ENCODE measurements around the gene HOXA9.

DNA sequence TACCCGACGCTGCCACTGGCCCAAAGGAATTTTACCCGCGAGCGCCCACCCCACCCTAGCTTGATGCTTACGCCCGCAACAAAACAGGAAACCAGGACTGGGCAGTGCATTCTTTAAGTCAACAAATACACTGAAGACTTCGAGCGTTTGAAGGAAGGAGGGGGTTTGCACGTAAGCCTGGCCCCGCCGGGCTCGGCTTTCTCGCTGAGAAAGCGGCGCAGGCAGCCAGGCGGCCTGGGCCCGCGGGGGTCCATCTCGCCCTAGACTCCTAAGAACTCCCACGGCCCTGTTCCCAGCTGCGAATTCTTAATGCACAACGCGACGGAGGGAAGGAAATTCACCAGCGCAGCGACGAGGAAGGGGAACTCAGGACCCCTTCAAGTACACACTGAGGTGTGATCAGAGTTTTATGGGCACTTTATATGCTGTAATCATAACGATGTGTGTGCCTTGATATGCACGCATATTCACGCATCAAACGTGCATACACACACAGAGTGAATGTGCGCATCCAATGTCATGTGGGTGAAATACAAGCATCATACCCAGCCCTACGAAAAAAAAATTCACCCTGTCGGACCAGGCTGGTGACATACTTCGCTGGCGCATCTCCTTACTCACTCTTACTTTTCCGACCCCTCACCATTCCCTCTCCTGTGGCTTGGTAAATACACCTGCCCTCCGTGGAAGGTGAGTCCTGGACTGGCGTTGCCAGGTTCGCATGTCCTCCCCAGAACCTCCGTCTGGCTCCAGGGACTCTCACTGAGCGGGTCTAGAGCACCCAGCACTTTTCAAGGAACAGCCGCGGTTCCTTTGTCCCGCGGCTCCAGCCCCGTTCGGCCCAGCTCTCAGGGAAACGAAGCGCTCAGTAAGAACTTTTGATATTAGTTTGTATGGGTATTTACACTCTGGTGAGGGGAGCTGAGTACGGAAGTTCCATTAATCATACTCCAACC, 40.3 kb upstream of the HOXA9 start:
- TF ChIP-seq CTCF (IDR thresholded peaks at IDR 0.05), result no peak
- no peak for TF ChIP-seq POLR2A (IDR thresholded peaks at IDR 0.05)
- TF ChIP-seq EP300 (IDR thresholded peaks at IDR 0.05), result no peak

Data from ovary (tissue), 3 donors.